Measurements from ENCODE around the gene ZDHHC7. TPM values are rescaled to one million over a fixed set of nuclear protein-coding genes. Genes with fewer than 3 reads are reported as not detected.
"Not testable (repeated sequence)": the region's sequence is repeated elsewhere in the genome, so short reads cannot be mapped to it uniquely, and the experiment has no call there.

The ZDHHC7 gene
- total RNA-seq, 1 donor from 2014 or later: 59.2 TPM

DNA sequence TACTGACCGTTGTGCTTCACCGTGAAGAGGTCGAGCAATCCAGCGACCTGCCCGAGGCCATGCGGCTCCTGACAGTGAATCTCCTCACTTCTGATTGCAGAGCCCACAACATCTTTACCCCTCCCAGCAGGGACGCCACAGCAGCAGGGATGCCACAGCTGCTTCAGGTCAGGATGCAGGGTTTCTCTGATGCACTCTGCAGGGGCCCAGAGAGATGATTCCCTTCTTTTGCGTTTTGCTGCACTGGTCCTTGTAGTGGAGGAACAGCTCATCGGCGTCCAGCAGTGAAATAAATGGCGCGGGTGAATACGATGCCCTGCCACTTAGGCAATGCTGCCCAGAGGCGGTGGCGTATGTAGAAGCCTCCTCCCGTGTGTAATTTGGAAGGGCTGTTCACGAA is 21.8 kb upstream of the ZDHHC7 start:
- Histone ChIP-seq H3K4me2 (ENCODE audit: low read length) (no peak overlapping the region), H3K9me3 (ENCODE audit: insufficient read depth, low read depth, low read length) (no peaks in the 10 kb centered on the region), H3K27ac (ENCODE audit: low read depth, low read length) (no peak overlapping the region), H4K20me1 (ENCODE audit: insufficient read depth, low read length) (peaks cover 25% of the 10 kb centered on the region), H2AFZ (ENCODE audit: low read depth, low read length) (no peak overlapping the region), H3K79me2 (ENCODE audit: insufficient read depth, low read length) (peaks cover 5% of the 10 kb centered on the region), H3K9ac (ENCODE audit: low read length) (no peak overlapping the region), H3K4me3 (ENCODE audit: insufficient read depth, low read depth, low read length) (no peak overlapping the region), H3K4me1 (ENCODE audit: insufficient read depth, low read length) (peaks cover 27% of the 10 kb centered on the region), H3K27me3 (ENCODE audit: insufficient read depth, low read length) (no peaks in the 10 kb centered on the region), H3K36me3 (ENCODE audit: insufficient read depth, low read length) (no peaks in the 10 kb centered on the region)
- no peak for TF ChIP-seq EZH2 (IDR thresholded peaks at IDR 0.05; ENCODE audit: insufficient read depth, low read length)
- TF ChIP-seq, protein P1, sequence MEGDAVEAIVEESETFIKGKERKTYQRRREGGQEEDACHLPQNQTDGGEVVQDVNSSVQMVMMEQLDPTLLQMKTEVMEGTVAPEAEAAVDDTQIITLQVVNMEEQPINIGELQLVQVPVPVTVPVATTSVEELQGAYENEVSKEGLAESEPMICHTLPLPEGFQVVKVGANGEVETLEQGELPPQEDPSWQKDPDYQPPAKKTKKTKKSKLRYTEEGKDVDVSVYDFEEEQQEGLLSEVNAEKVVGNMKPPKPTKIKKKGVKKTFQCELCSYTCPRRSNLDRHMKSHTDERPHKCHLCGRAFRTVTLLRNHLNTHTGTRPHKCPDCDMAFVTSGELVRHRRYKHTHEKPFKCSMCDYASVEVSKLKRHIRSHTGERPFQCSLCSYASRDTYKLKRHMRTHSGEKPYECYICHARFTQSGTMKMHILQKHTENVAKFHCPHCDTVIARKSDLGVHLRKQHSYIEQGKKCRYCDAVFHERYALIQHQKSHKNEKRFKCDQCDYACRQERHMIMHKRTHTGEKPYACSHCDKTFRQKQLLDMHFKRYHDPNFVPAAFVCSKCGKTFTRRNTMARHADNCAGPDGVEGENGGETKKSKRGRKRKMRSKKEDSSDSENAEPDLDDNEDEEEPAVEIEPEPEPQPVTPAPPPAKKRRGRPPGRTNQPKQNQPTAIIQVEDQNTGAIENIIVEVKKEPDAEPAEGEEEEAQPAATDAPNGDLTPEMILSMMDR (IDR thresholded peaks at IDR 0.05; ENCODE audit: insufficient read depth, low read depth, low read length): no peak
- DNase-seq (ENCODE audit: low read depth): no peak
- H3K9me3 Mint-ChIP-seq (ENCODE audit: unreplicated experiment): no peaks in the 10 kb centered on the region
- peaks cover 3% of the 10 kb centered on the region for H3K36me3 Mint-ChIP-seq (ENCODE audit: low read depth, unreplicated experiment)
- FAIRE-seq: no peak
- H3K4me1 Mint-ChIP-seq (ENCODE audit: low read depth, unreplicated experiment): peaks cover 16% of the 10 kb centered on the region
- H3K4me3 Mint-ChIP-seq (ENCODE audit: unreplicated experiment): no peak overlapping the region
- no peak overlapping the region for H3K27ac Mint-ChIP-seq (ENCODE audit: unreplicated experiment)
- peaks cover 4% of the 10 kb centered on the region for H3K27me3 Mint-ChIP-seq (ENCODE audit: low read depth, unreplicated experiment)

DNA sequence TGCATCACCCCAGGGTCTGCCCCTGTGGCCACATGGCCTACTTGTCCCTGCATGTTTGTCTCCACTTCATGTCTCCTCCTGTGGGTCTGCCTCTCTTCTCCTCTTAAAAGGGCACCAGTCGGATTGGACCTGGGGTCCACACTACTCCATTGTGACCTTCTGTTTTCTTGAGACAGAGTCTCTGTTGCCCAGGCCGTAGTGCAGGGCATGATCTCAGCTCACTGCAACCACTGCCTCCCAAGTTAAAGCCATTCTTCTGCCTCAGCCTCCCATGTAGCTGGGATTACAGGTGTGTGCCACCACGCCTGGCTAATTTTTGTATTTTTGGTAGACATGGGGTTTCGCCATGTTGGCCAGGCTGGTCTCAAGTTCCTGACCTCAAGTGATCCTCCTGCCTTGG is 20.9 kb upstream of the ZDHHC7 start:
- H3K36me3 Mint-ChIP-seq (ENCODE audit: low read depth, unreplicated experiment); DNase-seq (ENCODE audit: low read depth); H3K4me2 ChIP-seq (ENCODE audit: low read length); H3K27me3 ChIP-seq (ENCODE audit: insufficient read depth, low read length); H3K27ac ChIP-seq (ENCODE audit: low read depth, low read length); FAIRE-seq; H3K79me2 ChIP-seq (ENCODE audit: insufficient read depth, low read length); H2AFZ ChIP-seq (ENCODE audit: low read depth, low read length); H3K27me3 Mint-ChIP-seq (ENCODE audit: low read depth, unreplicated experiment); H3K27ac Mint-ChIP-seq (ENCODE audit: unreplicated experiment); H3K4me3 Mint-ChIP-seq (ENCODE audit: unreplicated experiment); H3K4me3 ChIP-seq (ENCODE audit: insufficient read depth, low read depth, low read length); H3K9me3 Mint-ChIP-seq (ENCODE audit: unreplicated experiment); H3K36me3 ChIP-seq (ENCODE audit: insufficient read depth, low read length); H3K9me3 ChIP-seq (ENCODE audit: insufficient read depth, low read depth, low read length); H3K9ac ChIP-seq (ENCODE audit: low read length): not testable (repeated sequence)
- peaks cover 25% of the 10 kb centered on the region for H3K4me1 ChIP-seq (ENCODE audit: insufficient read depth, low read length)
- H3K4me1 Mint-ChIP-seq (ENCODE audit: low read depth, unreplicated experiment): peaks cover 15% of the 10 kb centered on the region
- H4K20me1 ChIP-seq (ENCODE audit: insufficient read depth, low read length): peaks cover 25% of the 10 kb centered on the region

DNA sequence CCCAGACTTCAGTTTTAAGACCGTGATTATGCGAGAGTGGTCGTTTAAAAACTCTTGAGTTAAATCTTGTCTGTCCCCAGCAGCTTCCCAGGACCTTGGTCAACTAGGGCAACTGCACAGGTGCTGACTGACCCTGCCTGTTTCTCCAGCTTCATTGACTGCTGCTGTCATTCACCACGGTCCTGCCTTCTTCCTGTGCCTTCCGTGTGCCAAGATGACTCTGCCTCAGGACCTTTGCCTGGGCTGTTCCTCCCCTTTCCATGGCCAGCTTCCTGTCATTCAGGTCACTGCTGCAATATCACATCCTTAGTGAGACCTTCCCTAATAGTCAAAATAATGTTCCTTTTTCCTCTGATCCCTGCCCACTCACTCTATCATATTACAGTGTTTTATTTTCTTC is 20.1 kb upstream of the ZDHHC7 start:
- Histone ChIP-seq H4K20me1 (ENCODE audit: insufficient read depth, low read length) (peaks cover 25% of the 10 kb centered on the region), H3K79me2 (ENCODE audit: insufficient read depth, low read length) (peaks cover 5% of the 10 kb centered on the region), H3K27ac (ENCODE audit: low read depth, low read length) (no peak overlapping the region), H3K9ac (ENCODE audit: low read length) (no peak overlapping the region), H3K36me3 (ENCODE audit: insufficient read depth, low read length) (no peaks in the 10 kb centered on the region), H3K4me3 (ENCODE audit: insufficient read depth, low read depth, low read length) (no peak overlapping the region), H3K27me3 (ENCODE audit: insufficient read depth, low read length) (no peaks in the 10 kb centered on the region), H2AFZ (ENCODE audit: low read depth, low read length) (no peak overlapping the region), H3K9me3 (ENCODE audit: insufficient read depth, low read depth, low read length) (no peaks in the 10 kb centered on the region), H3K4me1 (ENCODE audit: insufficient read depth, low read length) (peaks cover 20% of the 10 kb centered on the region), H3K4me2 (ENCODE audit: low read length) (no peak overlapping the region)
- Mint-ChIP-seq H3K4me1 (ENCODE audit: low read depth, unreplicated experiment) (peaks cover 15% of the 10 kb centered on the region), H3K36me3 (ENCODE audit: low read depth, unreplicated experiment) (peaks cover 2% of the 10 kb centered on the region), H3K4me3 (ENCODE audit: unreplicated experiment) (no peak overlapping the region), H3K27ac (ENCODE audit: unreplicated experiment) (no peak overlapping the region), H3K27me3 (ENCODE audit: low read depth, unreplicated experiment) (peaks cover 4% of the 10 kb centered on the region), H3K9me3 (ENCODE audit: unreplicated experiment) (no peaks in the 10 kb centered on the region)
- FAIRE-seq (no peak), DNase-seq (ENCODE audit: low read depth) (no peak)
- TF ChIP-seq, protein P1 (IDR thresholded peaks at IDR 0.05; ENCODE audit: insufficient read depth, low read depth, low read length): no peak
- no peak for TF ChIP-seq EZH2 (IDR thresholded peaks at IDR 0.05; ENCODE audit: insufficient read depth, low read length)

Measured in astrocyte (in vitro differentiated cells and primary cell).